Endodermal cell (in vitro differentiated cells): ENCODE measurements around the gene S100Z. TPM values are rescaled to one million over a fixed set of nuclear protein-coding genes. Genes with fewer than 3 reads are reported as not detected.

Experiments used
- DNase-seq: peaks from one replicate; pipeline ENCODE4 v3.0.0-alpha.2; 2017
- H3K27ac ChIP-seq: 2 replicates; pipeline ENCODE4 v1.5.1; 2013; ENCODE audit warnings: mild to moderate bottlenecking, low read depth, low read length, moderate library complexity
- H3K27me3 ChIP-seq: 2 replicates; pipeline ENCODE4 v1.6.1; 2013; ENCODE audit warnings: mild to moderate bottlenecking, low read length, moderate library complexity; ENCODE audit not compliant: insufficient read depth, control insufficient read depth, poor library complexity, severe bottlenecking
- H3K36me3 ChIP-seq: 2 replicates; pipeline ENCODE4 v1.7.0; 2013; ENCODE audit warnings: mild to moderate bottlenecking, low read length, moderate library complexity; ENCODE audit not compliant: control insufficient read depth, insufficient read depth
- H3K4me1 ChIP-seq: one replicate; pipeline ENCODE4 v1.7.0; 2013; ENCODE audit warnings: low read length; ENCODE audit not compliant: control insufficient read depth, insufficient read depth
- H3K4me3 ChIP-seq: 2 replicates; pipeline ENCODE4 v1.5.1; 2013; ENCODE audit warnings: mild to moderate bottlenecking, low read length, moderate library complexity
- H3K9ac ChIP-seq: 2 replicates; pipeline ENCODE4 v1.6.1; 2013; ENCODE audit warnings: mild to moderate bottlenecking, low read length, moderate library complexity; ENCODE audit not compliant: poor library complexity, severe bottlenecking; ENCODE audit errors: extremely low read depth
- H3K9me3 ChIP-seq: 2 replicates; pipeline ENCODE4 v1.6.1; 2013; ENCODE audit warnings: mild to moderate bottlenecking, low read length, moderate library complexity; ENCODE audit not compliant: control insufficient read depth
- H3K27ac Mint-ChIP-seq: 2 replicates; pipeline ENCODE4 v1.8.0; 2020; ENCODE audit warnings: mixed read lengths
- H3K27me3 Mint-ChIP-seq: 2 replicates; pipeline ENCODE4 v1.8.0; 2021; ENCODE audit warnings: mild to moderate bottlenecking, mixed read lengths; ENCODE audit not compliant: insufficient read depth
- H3K36me3 Mint-ChIP-seq: 2 replicates; pipeline ENCODE4 v1.8.0; 2020; ENCODE audit warnings: low read depth, mixed read lengths
- H3K4me1 Mint-ChIP-seq: 2 replicates; pipeline ENCODE4 v1.8.0; 2020; ENCODE audit warnings: mixed read lengths
- H3K4me3 Mint-ChIP-seq: 2 replicates; pipeline ENCODE4 v1.8.0; 2020; ENCODE audit warnings: mild to moderate bottlenecking, moderate library complexity, mixed read lengths
- H3K9me3 Mint-ChIP-seq: 2 replicates; pipeline ENCODE4 v1.8.0; 2020; ENCODE audit warnings: mild to moderate bottlenecking, mixed read lengths
- WGBS, 2 experiments: methylation state at CpG; one replicate each; pipeline versions ENCODE4 v1.1.5 to v1.1.7; 2013; ENCODE audit warnings: missing lambda C conversion rate in 2 of 2, mixed read lengths in 1 of 2; ENCODE audit not compliant: insufficient coverage in 1 of 2, insufficient read length in 1 of 2; 5-methylcytosine and 5-hydroxymethylcytosine counted together
- total RNA-seq, 2 donors: library from RNA; stranded (reverse); fragmentation: NEBNext Ultra II Directional in 1 of 2; extraction: Animal tissue kit (Norgen Biotek cat#: 25700) in 1 of 2; gene quantifications; 2 replicates in 1 of 2; 3 replicates in 1 of 2; pipeline ENCODE4 v1.2.1, GENCODE V29; 2021
- TF ChIP-seq, protein P1 (sequence below): fragments of 200-600 bp; sonication (generic); conservative IDR thresholded peaks from 2 replicates; pipeline ENCODE4 v1.5.0; 2021; ENCODE audit warnings: antibody characterized with exemption, mild to moderate bottlenecking

S100Z gene
- total RNA-seq, 2 donors from 2014 or later, result 17.2 to 18.3 TPM

DNA sequence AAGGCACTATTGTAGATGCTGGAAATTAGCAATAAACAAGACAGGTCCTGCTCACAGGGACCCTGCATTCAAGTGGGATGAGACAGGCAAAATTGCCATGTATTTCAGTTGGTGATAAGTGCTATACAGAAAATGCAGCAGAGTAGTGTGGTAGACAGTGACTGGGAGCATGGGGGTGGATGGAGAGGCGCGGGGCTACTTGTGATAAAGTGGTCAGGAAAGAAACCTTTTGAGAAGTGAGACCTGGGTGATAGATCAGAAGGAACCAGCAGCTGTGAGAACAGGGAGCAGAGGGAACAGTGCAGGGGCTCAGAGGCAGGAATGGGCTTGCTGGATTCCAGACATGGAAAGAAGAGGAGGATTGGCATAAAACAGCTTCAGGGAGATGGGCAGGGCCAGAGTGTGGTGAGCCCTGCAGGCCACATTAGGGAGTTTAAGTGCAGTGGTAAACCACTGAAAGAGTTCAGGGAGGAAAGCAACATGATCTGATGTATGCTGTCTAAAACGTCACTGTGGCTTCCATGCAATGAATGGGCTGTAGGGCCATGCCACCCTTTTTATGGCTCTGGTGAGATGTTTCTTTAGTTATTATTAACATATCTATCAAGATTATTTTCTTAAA, 110.3 kb downstream of the S100Z start:
- H3K27ac ChIP-seq, result no peak overlapping the region
- DNase-seq, result peak; percentile 54
- H3K27me3 ChIP-seq, result peaks cover 7% of the 10 kb centered on the region

DNA sequence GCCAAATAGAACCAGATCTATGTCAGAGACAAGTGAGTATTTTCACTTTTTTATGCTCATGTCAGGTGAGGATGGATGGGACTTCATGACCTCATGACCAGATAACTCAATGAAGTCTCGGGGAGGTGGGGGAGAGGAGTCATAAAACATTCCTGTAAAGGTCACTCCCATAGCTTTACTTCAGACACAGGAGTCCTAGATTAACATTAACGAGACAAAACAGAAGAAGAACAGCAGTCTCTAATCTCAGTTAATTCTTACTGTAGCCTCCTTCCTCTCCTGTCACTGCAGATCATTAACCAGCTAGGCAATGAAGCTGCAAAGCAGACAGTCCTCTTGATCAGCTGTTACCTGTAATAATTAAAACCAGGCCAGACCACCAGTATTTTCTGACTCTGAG, 114.2 kb downstream of the S100Z start:
- Mint-ChIP-seq H3K9me3 (no peaks in the 10 kb centered on the region), H3K36me3 (peaks cover 50% of the 10 kb centered on the region), H3K4me3 (no peak overlapping the region), H3K27me3 (no peaks in the 10 kb centered on the region), H3K4me1 (peaks cover 13% of the 10 kb centered on the region), H3K27ac (no peak overlapping the region)
- no peaks in the 10 kb centered on the region for H3K36me3 ChIP-seq
- no peak overlapping the region for H3K27ac ChIP-seq
- H3K4me3 ChIP-seq, result no peak overlapping the region
- TF ChIP-seq, protein P1, sequence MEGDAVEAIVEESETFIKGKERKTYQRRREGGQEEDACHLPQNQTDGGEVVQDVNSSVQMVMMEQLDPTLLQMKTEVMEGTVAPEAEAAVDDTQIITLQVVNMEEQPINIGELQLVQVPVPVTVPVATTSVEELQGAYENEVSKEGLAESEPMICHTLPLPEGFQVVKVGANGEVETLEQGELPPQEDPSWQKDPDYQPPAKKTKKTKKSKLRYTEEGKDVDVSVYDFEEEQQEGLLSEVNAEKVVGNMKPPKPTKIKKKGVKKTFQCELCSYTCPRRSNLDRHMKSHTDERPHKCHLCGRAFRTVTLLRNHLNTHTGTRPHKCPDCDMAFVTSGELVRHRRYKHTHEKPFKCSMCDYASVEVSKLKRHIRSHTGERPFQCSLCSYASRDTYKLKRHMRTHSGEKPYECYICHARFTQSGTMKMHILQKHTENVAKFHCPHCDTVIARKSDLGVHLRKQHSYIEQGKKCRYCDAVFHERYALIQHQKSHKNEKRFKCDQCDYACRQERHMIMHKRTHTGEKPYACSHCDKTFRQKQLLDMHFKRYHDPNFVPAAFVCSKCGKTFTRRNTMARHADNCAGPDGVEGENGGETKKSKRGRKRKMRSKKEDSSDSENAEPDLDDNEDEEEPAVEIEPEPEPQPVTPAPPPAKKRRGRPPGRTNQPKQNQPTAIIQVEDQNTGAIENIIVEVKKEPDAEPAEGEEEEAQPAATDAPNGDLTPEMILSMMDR, result no peak
- DNase-seq, result no peak
- no peaks in the 10 kb centered on the region for H3K4me1 ChIP-seq
- WGBS, 2 experiments, result 85% methylated on average over 2 of the region's 2 CpGs
- no peaks in the 10 kb centered on the region for H3K27me3 ChIP-seq
- H3K9me3 ChIP-seq, result no peaks in the 10 kb centered on the region
- no peak overlapping the region for H3K9ac ChIP-seq

More for the DNA sequence above, 110.3 kb downstream of the S100Z start:
- Mint-ChIP-seq H3K36me3 (peaks cover 60% of the 10 kb centered on the region), H3K9me3 (peaks cover 1% of the 10 kb centered on the region), H3K27ac (peak overlapping the region; percentile 3), H3K27me3 (peaks cover 8% of the 10 kb centered on the region), H3K4me1 (peaks cover 21% of the 10 kb centered on the region), H3K4me3 (no peak overlapping the region)
- no peaks in the 10 kb centered on the region for H3K9me3 ChIP-seq
- H3K36me3 ChIP-seq, result no peaks in the 10 kb centered on the region
- TF ChIP-seq, protein P1, result peak; percentile 34
- 84 to 100% methylated on average over 2 to 3 of the region's 3 CpGs for WGBS, 2 experiments
- no peaks in the 10 kb centered on the region for H3K4me1 ChIP-seq
- no peak overlapping the region for H3K4me3 ChIP-seq
- H3K9ac ChIP-seq, result no peak overlapping the region

Other genes with a start within 250 kb of the S100Z start
- under 1 TPM; 0.18 to 0.53 TPM for gene F2RL2, start 226.6 kb upstream of the S100Z start, total RNA-seq
- gene F2R, start 133.9 kb upstream of the S100Z start, total RNA-seq, result 10 to 100 TPM; 28.5 to 43.1 TPM
- gene F2RL1, start 31.0 kb upstream of the S100Z start, total RNA-seq, result 10 to 100 TPM; 13.4 to 18.2 TPM
- gene CRHBP, start 103.0 kb downstream of the S100Z start, total RNA-seq, result 10 to 100 TPM; 14.4 to 15.2 TPM
- 10 to 100 TPM; 20.8 to 24.4 TPM for gene AGGF1, start 180.4 kb downstream of the S100Z start, total RNA-seq
- 1 to 10 TPM; 5.3 to 5.6 TPM for gene ZBED3, start 237.3 kb downstream of the S100Z start, total RNA-seq